RWPE2 (cell line): ENCODE measurements around the gene CYB561D1.

ENCODE experiments used
- ATAC-seq: fragments of 200-7000 bp; cut with Tn5 transposase; 3 replicates; pipeline ENCODE4 v1.9.1; 2021; ENCODE audit warnings: low read depth
- DNase-seq: peaks from one replicate; pipeline ENCODE4 v3.0.0-alpha.2; 2020; ENCODE audit warnings: low spot score
- H3K27ac ChIP-seq: fragments of 450-650 bp; 2 replicates; pipeline ENCODE4 v1.5.1; 2017; ENCODE audit warnings: mild to moderate bottlenecking; ENCODE audit not compliant: poor library complexity, severe bottlenecking
- H3K27me3 ChIP-seq: fragments of 250-450 bp; sonication (Bioruptor Pico); 2 replicates; pipeline ENCODE4 v1.5.1; 2021; ENCODE audit warnings: mild to moderate bottlenecking, moderate library complexity; ENCODE audit not compliant: insufficient read depth, poor library complexity, severe bottlenecking
- H3K36me3 ChIP-seq: fragments of 250-450 bp; sonication (Bioruptor Pico); 2 replicates; pipeline ENCODE4 v1.5.1; 2020; ENCODE audit warnings: low read depth, mild to moderate bottlenecking, moderate library complexity
- H3K4me1 ChIP-seq: fragments of 250-450 bp; sonication (Bioruptor Pico); 2 replicates; pipeline ENCODE4 v1.5.1; 2021; ENCODE audit warnings: mild to moderate bottlenecking, moderate library complexity; ENCODE audit not compliant: insufficient read depth, poor library complexity, severe bottlenecking
- H3K4me3 ChIP-seq: fragments of 250-450 bp; sonication (Bioruptor Pico); 2 replicates; pipeline ENCODE4 v1.5.1; 2021; ENCODE audit warnings: mild to moderate bottlenecking, moderate library complexity; ENCODE audit not compliant: severe bottlenecking
- H3K9me3 ChIP-seq: fragments of 250-450 bp; sonication (Bioruptor Pico); 2 replicates; pipeline ENCODE4 v1.5.1; 2021; ENCODE audit warnings: mild to moderate bottlenecking, moderate library complexity; ENCODE audit not compliant: severe bottlenecking
- CTCF ChIP-seq: fragments of 450-650 bp; IDR thresholded peaks from one replicate; pipeline ENCODE4 v1.5.1; 2017; ENCODE audit warnings: mild to moderate bottlenecking, moderate library complexity; ENCODE audit not compliant: poor library complexity, severe bottlenecking

Gene CYB561D1

GRCh38 chr1:109534307-109534858, 40.5 kb downstream of the CYB561D1 start:
- no peaks in the 10 kb centered on the region for H3K27me3 ChIP-seq

GRCh38 chr1:109535481-109535880, 41.6 kb downstream of the CYB561D1 start:
- H3K9me3 ChIP-seq: no peaks in the 10 kb centered on the region
- H3K27me3 ChIP-seq: no peaks in the 10 kb centered on the region
- H3K4me1 ChIP-seq: no peaks in the 10 kb centered on the region
- no peak for TF ChIP-seq CTCF
- no peaks in the 10 kb centered on the region for H3K36me3 ChIP-seq
- ATAC-seq (no peak), DNase-seq (no peak)
- no peak overlapping the region for H3K4me3 ChIP-seq
- no peak overlapping the region for H3K27ac ChIP-seq

More at GRCh38 chr1:109534307-109534858, 40.5 kb downstream of the CYB561D1 start:
- no peak for TF ChIP-seq CTCF
- H3K9me3 ChIP-seq: no peaks in the 10 kb centered on the region
- no peak overlapping the region for H3K4me3 ChIP-seq
- H3K36me3 ChIP-seq: no peaks in the 10 kb centered on the region
- ATAC-seq: no peak
- H3K4me1 ChIP-seq: no peaks in the 10 kb centered on the region
- no peak overlapping the region for H3K27ac ChIP-seq
- no peak for DNase-seq

DNA sequence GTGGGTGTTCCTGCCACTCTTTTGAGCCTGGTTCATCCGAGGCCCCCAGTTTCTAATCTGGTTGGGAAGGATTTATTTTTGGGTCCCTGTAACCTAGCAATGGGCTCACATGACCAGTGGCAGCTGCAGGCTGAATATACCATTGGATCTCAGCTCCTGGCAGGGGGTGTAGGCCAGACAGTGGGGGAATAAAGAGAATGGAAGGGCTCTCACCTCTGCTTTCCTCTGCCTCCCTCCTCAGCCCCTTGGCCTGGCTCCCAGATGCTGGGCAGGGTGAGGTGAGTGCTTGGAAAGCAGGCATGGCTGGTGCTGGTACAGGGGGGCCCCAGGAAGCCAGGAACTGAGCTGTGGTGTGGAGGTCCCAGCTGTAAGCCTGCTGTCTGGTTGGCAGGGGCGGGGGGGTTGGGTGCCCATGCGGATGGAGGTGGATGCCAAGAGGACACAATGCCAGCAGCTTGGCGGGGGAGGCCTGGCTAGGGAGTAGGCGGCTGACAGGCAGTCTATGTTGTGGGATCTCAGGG, 42.1 kb downstream of the CYB561D1 start:
- no peak for ATAC-seq
- no peaks in the 10 kb centered on the region for H3K36me3 ChIP-seq
- no peaks in the 10 kb centered on the region for H3K27me3 ChIP-seq
- no peak for DNase-seq
- no peak for TF ChIP-seq CTCF
- no peaks in the 10 kb centered on the region for H3K9me3 ChIP-seq
- H3K4me1 ChIP-seq: no peaks in the 10 kb centered on the region
- no peak overlapping the region for H3K4me3 ChIP-seq
- H3K27ac ChIP-seq: no peak overlapping the region

DNA sequence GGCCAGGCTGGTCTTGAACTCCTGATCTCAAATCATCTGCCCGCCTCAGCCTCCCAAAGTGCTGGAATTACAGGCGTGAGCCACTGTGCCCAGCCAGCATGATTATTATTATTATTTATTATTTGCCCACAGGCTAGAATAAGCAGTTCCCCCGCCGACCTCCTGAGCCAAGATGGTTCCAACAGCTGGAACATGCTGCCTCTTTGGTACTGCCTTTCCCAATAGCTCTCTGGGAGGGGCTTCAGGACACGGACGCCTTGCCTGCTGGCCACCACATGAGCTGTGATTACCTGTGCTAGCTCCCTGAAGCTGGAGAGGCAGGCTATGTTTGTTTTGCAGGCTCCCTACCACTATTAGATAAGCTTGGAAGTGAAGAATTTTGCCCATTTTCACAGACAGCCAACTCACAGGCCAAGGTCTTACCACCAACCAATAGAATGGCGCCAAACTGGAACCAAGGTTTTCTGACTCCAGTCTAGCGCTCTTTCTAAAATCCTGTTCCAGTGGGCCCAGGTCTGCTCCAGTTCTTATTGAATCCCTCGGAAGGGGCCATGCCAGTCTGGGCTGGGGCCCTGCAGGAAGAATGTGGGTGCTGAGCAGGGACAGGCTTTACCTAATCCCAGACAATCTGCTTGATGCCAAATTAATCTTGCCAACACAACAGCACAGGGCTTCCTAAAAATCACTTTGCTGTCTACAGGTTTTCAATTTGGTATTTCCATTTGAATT, 43.7 kb downstream of the CYB561D1 start:
- DNase-seq (no peak), ATAC-seq (no peak)
- no peaks in the 10 kb centered on the region for H3K9me3 ChIP-seq
- H3K27me3 ChIP-seq: no peaks in the 10 kb centered on the region
- H3K4me3 ChIP-seq: no peak overlapping the region
- TF ChIP-seq CTCF: no peak
- no peaks in the 10 kb centered on the region for H3K4me1 ChIP-seq
- no peak overlapping the region for H3K27ac ChIP-seq
- no peaks in the 10 kb centered on the region for H3K36me3 ChIP-seq
